Left hindlimb (tissue), 1 donor: ENCODE results near the gene ARHGAP8.

Source experiments
- DNase-seq: peaks from one replicate; pipeline ENCODE4 v3.0.0-alpha.2; 2018

ARHGAP8 gene

GRCh38 chr22:44865193-44866057, 113.0 kb downstream of the ARHGAP8 start:
- DNase-seq: no peak

GRCh38 chr22:44869196-44869595, 116.8 kb downstream of the ARHGAP8 start:
- DNase-seq: no peak

DNA sequence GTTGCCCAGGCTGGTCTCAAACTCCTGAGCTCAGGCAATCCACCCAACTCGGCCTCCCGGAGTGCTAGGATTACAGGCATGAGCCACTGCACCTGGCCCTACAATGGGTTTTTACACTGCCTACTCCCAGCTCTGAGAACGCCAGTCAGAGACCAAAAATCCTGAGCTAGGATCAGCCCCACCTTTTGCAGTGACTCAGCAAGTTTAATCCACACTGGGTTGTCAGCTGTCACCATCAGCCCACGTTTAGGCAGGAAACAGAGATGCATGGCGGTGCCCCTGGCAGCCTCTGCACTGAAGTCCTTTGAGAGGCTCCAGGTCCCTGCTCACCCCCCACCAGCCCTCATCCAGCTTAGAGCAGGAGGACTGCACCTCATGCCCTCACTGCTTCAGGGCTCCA, 117.6 kb downstream of the ARHGAP8 start:
- no peak for DNase-seq

DNA sequence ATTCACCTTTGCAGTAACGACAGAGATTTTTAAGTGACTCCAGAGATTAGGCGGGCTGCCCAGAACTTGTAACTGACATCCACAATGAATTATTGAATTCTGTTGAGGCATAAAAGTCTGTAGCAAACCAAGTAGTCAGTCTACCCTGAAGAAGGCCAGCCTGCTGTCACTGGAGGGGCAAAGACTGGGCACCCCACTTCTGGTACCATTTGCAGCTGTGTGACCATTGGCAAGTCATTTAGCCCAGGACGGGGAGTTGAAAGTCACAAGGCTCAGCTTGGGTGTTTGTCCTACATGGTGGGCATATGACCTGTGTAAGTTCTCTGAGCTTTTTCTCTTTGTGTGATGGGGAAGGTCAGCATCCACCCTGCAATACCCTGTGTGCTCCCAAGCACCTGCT, 119.4 kb downstream of the ARHGAP8 start:
- DNase-seq: no peak

DNA sequence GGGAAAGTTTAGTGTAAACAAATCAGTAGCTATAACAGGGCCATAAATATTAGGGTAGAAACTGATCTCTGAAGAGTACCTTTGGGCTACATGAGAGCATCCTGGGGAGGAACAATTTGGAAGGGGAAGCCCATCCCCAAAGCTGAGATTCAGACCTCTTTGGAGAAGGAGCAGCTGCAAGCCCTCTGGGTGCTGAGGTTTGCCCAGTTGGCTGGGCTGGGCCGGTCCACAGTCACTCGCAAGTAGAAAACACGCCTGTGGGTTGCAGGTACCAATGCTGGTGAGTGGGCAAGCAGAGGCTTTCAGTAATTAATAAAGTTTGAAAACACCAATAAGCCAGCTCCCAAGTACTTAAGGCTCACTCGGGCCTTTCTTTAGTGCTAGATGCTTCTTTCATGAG, 124.5 kb downstream of the ARHGAP8 start:
- DNase-seq: no peak

- DNase-seq: no peak
These were observed 126.3 kb downstream of the ARHGAP8 start for GRCh38 chr22:44878483-44879300.

GRCh38 chr22:44879301-44879680, 126.9 kb downstream of the ARHGAP8 start:
- no peak for DNase-seq

- DNase-seq: no peak
These were observed 128.4 kb downstream of the ARHGAP8 start for GRCh38 chr22:44880610-44881290.

DNA sequence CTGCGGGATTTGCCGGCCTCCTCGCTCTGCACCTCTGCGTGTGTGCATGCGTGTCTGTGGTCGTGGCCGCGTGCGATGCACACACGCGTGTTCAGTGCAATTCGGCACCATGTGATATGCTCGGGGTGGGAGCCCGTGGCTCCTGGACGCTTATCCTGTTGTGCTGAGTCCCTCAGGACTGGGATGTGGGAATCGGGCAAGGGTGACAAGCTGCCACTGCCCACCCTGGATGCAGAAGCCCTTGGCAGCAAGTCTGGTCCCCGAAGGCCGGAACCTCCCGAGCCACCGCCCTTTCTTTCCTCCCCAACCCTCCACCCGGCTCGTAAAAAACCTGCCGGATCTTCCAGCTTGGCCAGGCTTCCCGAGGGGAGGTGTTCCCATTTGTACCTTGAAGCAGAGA, 129.2 kb downstream of the ARHGAP8 start:
- DNase-seq: no peak

DNA sequence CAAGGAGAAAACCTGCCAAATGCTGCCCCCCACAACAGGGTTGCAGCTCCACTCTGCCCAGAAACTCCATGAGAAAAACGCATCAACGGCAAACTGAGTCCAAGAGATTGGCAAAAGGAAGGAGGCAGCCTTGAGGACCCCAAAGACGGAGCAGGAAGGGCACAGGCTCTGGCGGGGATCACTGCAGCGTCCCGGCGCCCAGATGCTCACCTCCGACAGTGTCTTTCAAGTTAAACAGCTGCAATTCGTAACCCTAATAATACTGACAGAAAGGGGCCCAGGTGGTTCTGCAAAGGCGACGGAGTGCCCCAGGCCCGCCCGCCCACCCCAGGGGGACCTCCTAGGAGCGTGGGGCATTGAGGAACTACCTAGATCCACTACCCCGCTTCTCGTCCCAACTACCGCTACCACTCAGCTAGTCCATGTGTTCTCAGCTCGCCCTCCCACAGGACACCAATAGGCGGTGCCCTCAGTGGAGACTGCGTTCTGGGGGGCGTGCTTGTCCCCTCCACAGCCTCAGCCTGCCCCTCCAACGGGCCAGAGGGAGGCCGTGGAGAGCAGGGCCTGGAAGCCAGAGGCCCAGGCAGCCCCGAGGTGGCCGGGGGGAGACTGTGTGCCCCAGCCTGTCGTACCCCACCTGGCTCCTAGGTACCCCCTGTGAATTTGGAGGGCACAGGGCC, 130.0 kb downstream of the ARHGAP8 start:
- DNase-seq: no peak

- DNase-seq: no peak
These were observed 130.6 kb downstream of the ARHGAP8 start for GRCh38 chr22:44883011-44883421.

GRCh38 chr22:44884562-44884961, 132.2 kb downstream of the ARHGAP8 start:
- no peak for DNase-seq

DNA sequence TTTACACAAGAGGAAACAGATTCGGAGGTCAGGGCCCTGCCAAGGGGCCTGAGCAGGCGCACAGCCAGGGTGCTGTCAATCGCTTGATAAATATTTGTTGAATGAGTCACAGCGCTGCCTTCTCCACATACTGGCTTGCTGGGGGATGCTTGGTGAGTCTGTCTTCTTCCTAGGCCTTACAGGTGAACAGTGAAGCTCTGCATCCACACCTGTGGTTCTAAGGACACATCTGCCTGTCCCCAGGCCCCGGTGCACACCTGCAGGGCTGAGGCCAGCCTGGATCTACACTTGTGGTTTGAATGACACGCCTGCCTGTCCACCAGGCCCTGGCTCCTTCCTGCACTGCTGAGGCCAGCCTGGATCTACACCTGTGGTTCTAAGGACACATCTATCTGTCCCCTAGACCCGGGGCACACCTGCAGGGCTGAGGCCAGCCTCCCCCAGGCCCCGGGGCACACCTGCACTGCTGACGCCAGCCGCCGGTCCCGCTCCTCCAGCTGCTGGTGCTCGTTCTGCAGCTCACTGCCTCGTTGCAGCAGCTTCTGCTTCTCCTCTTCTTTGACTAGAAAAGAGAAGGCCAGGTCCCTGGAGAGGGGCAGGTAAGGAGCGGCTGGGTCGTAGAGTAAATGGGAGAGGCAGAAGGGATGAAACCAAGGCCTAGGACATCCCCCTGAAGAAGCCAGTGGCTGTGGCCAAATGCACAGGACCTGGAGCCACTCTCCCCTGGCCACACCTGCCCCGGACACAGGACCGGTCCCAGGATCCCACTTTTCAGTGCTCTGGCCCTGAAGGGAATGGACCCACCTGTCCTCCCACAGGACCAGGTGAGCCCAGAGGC, 132.8 kb downstream of the ARHGAP8 start:
- DNase-seq: no peak

- DNase-seq: no peak
These were observed 133.5 kb downstream of the ARHGAP8 start for GRCh38 chr22:44885806-44886360.

GRCh38 chr22:44887941-44888366, 135.6 kb downstream of the ARHGAP8 start:
- DNase-seq: no peak

DNA sequence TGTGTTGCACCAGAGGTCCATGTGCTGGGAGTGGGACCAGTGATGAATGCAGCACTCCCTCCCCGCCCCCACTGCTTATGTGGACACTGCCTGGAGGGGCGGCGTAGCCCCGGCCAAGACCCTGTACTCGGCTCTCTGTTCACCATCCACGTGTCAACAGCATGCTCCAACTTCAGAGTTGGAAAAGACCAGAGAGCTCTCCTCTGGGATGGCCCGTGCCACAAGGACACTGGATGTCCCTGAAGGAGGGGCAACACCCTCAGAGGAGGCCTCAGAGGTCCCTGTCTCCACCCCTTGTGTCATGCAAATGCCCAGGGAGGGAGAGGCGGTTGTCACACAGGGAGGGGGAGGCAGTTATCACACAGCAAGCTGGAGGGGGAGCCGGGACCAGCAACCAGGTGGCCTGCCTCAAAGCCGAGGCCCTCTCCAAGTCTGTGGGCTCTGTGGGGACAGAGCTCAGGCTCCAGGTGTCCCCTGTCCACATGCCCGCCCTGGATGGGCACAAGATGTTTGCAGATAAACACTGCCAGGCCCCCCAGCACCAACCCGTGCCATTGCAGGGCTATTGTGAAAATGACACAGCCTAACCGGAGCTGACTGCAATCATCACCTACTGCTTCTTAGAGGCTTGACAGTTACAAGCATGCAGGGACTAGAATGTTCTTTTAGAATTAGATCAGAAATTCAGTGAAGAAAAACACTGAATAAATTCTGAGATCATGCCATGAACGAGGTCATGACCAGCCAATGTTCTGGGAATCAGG, 136.3 kb downstream of the ARHGAP8 start:
- DNase-seq: no peak

DNA sequence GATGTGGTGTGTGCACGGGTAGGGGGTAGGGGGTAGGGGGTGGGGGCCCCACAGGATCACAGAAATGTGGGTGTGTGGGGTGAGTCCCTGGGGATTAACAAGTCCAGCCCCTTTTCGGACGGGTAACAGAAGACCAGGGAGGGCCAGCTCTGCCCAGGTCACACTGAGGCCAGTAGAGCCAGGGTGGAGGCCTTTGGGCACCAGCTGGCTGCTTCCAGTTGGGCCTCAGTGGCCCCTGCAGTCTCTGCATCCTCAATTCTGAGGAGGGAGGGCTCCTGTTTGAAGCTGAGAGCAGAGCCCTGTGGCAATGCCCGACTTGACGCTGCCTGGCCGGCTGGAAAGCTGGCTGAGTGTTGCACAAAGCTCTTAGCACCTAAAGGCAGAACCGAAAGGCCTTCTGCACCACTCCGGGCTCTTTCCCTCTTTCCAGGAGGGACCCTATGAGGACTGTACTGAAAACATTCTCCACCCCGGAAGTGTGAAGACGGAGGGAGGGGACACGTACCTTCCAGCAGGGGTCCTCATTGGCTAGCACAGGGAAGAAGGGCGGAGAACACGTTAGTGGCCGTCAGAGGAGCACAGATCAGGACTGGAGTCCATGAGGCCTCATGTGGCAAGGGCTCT, 137.0 kb downstream of the ARHGAP8 start:
- DNase-seq: no peak

DNA sequence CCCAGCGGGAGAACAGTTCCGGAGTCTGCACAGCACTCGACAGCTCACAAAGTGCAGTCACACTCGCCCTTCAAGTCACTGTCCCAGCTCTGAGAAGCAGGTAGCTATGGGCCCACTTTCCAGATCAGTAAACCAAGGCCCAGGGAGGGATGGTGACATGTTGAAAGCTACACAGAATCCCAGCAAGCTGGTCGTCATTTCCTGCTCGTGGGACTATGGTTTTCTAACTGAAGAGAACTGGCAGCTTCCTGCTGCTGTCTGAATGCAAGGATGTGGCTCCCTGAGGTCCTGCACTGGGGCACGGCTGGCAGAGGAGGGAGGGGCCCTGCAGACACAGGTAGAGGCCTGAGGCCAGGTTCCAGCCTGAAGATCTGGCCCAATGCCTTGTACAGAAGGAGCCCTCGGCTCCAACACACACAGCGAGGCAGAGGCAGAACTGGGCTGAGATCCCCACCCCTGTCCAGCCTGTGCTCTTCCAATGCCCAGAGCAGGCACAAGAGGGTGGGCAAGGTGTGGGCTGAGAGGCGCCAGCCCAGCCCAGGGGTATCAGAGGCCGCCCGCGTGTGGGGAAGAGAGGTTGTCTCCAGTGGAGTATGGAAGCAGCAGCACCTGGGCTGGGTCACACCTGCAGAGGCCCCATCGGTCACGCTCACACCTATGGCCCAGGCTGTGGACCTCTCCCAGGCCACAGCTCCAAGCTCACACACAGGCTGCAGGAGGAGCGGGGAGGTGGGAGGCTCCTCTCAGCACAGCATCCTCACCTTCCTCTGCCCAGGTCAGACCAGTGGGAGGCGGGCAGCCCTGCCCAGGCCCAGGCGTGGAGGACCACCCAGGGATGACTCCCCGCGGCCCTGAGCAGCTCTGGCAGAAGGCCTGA, 138.3 kb downstream of the ARHGAP8 start:
- DNase-seq: no peak

DNA sequence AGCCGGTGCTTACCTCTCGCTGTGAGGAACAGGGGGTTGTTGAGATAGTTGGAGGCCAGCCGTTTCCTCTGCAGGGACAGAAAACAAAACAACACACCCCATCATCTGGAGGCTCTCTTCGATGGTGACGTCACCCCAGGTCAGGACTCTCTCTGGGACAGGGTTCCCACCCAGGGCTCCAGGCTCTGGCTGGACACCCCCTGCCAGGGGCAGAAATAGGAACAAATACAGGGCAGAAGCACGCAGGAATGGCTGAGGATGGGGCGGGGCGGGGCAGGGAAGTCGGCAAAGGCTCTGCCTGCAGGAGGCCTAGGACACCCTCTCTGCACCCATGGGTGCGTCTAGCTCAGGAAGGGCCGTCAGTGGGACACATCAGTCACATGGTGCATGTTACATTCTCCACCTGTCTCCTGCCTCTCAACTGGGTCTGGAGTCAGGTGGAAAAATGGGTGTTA, 138.9 kb downstream of the ARHGAP8 start:
- no peak for DNase-seq
